ENCODE results near the gene ZMAT5. TPM values are rescaled to one million over a fixed set of nuclear protein-coding genes. Genes with fewer than 3 reads are reported as not detected.

The ZMAT5 gene
- total and polyA plus RNA-seq, 12 donors, result 15.1 to 46.7 (median 21.0) TPM

- Histone ChIP-seq H3K9me3 (no peaks in the 10 kb centered on the region), H3K4me1 (peaks cover 11 to 43% (median 32%) of the 10 kb centered on the region in 9 donors), H3K4me3 (no peak overlapping the region), H3K27ac (peak overlapping the region in 9 of 10 donors; percentile 77 to 94 (median 85)), H3K27me3 (no peaks in the 10 kb centered on the region), H3K36me3 (peaks cover 0 to 94% (median 28%) of the 10 kb centered on the region in 9 donors)
- ATAC-seq, result peak in 1 of 8 donors; percentile 1
- 63 to 86% methylated on average over 6 of the region's 6 CpGs for WGBS, 2 donors
- TF ChIP-seq CTCF (IDR thresholded peaks at IDR 0.05), result no peak
- DNase-seq, result no peak
- intact Hi-C loops (cut with DNase I), result loop anchor here in 1 of 10 donors (2.0 kb wide), 1 partner anchor 18 kb away; no protein-coding TSS in a partner anchor
Observed at GRCh38 chr22:29798318-29798717, 31.5 kb upstream of the ZMAT5 start.

- H3K36me3 ChIP-seq, result peaks cover 0 to 94% (median 38%) of the 10 kb centered on the region in 9 donors
- no peaks in the 10 kb centered on the region for H3K9me3 ChIP-seq
- TF ChIP-seq CTCF (IDR thresholded peaks at IDR 0.05), result no peak
- 94% methylated on average over 3 of the region's 3 CpGs for WGBS, 2 donors
- H3K27me3 ChIP-seq, result no peaks in the 10 kb centered on the region
- H3K4me1 ChIP-seq, result peaks cover 11 to 43% (median 32%) of the 10 kb centered on the region in 9 donors
- ATAC-seq (no peak), DNase-seq (no peak)
- intact Hi-C loops (cut with DNase I), result no loop called here
- peak overlapping the region in 3 of 10 donors; percentile 23 to 94 (median 90) for H3K27ac ChIP-seq
- no peak overlapping the region for H3K4me3 ChIP-seq
Observed at GRCh38 chr22:29797351-29797750, 30.5 kb upstream of the ZMAT5 start.

- ATAC-seq (no peak), DNase-seq (no peak)
- H3K4me1 ChIP-seq, result peaks cover 11 to 39% (median 27%) of the 10 kb centered on the region in 9 donors
- 84 to 92% methylated on average over 5 of the region's 5 CpGs for WGBS, 2 donors
- no peak for TF ChIP-seq CTCF (IDR thresholded peaks at IDR 0.05)
- no peak overlapping the region for H3K27ac ChIP-seq
- peaks cover 0 to 94% (median 42%) of the 10 kb centered on the region in 9 donors for H3K36me3 ChIP-seq
- no peak overlapping the region for H3K4me3 ChIP-seq
- H3K9me3 ChIP-seq, result no peaks in the 10 kb centered on the region
- H3K27me3 ChIP-seq, result no peaks in the 10 kb centered on the region
- intact Hi-C loops (cut with DNase I), result no loop called here
Observed at GRCh38 chr22:29795663-29796062, 28.9 kb upstream of the ZMAT5 start.

GRCh38 chr22:29793396-29793795 lies 26.6 kb upstream of the ZMAT5 start:
- peaks cover 3 to 19% (median 8%) of the 10 kb centered on the region in 9 donors for H3K4me1 ChIP-seq
- DNase-seq (no peak), ATAC-seq (no peak)
- H3K36me3 ChIP-seq, result peaks cover 0 to 98% (median 58%) of the 10 kb centered on the region in 9 donors
- no peak overlapping the region for H3K27ac ChIP-seq
- TF ChIP-seq CTCF (IDR thresholded peaks at IDR 0.05), result no peak
- no peak overlapping the region for H3K4me3 ChIP-seq
- H3K27me3 ChIP-seq, result no peaks in the 10 kb centered on the region
- H3K9me3 ChIP-seq, result no peaks in the 10 kb centered on the region
- intact Hi-C loops (cut with DNase I), result no loop called here
- 94 to 96% methylated on average over 17 of the region's 17 CpGs for WGBS, 2 donors
